Sigmoid colon (tissue), 7 donors: ENCODE measurements around the gene TMEM259. TPM values are rescaled to one million over a fixed set of nuclear protein-coding genes. Genes with fewer than 3 reads are reported as not detected.

ENCODE experiments used
- DNase-seq: peaks from one replicate; pipeline ENCODE4 v3.0.0-alpha.2; 2019
- H3K27ac ChIP-seq, 4 donors: fragments of 200-600 bp; sonication (generic); one replicate each; pipeline ENCODE4 v1.5.1; 2016 to 2019; ENCODE audit warnings: mild to moderate bottlenecking in 1 of 4
- H3K27me3 ChIP-seq, 3 donors: fragments of 200-600 bp; sonication (generic); one replicate each; pipeline ENCODE4 v1.5.1; 2019; ENCODE audit warnings: mild to moderate bottlenecking in 1 of 3
- H3K36me3 ChIP-seq, 4 donors: fragments of 200-600 bp; sonication (generic); one replicate each; pipeline ENCODE4 v1.5.1; 2016 to 2019
- H3K4me1 ChIP-seq, 4 donors: fragments of 200-600 bp; sonication (generic); one replicate each; pipeline ENCODE4 v1.5.1; 2017 to 2019
- H3K4me3 ChIP-seq, 4 donors: fragments of 200-600 bp; sonication (generic); one replicate each; pipeline ENCODE4 v1.5.1; 2017 to 2019; ENCODE audit warnings: mild to moderate bottlenecking in 2 of 4, moderate library complexity in 1 of 4
- H3K9me3 ChIP-seq, 4 donors: fragments of 200-600 bp in 3 of 4; sonication (generic) in 3 of 4; one replicate each; pipeline versions ENCODE4 v1.5.1 to v1.6.1; 2013 to 2019
- CTCF ChIP-seq, 4 experiments: fragments of 450-650 bp in 3 of 4; fragments of 200-600 bp in 1 of 4; IDR thresholded peaks; one replicate each; pipeline ENCODE4 v1.5.1; 2016 to 2019; ENCODE audit warnings: antibody characterized with exemption in 4 of 4, mild to moderate bottlenecking in 3 of 4, moderate library complexity in 2 of 4
- EP300 ChIP-seq, 4 donors: sonication (generic); formaldehyde crosslinking; IDR thresholded peaks; one replicate each; pipeline ENCODE4 v1.6.1; 2017; ENCODE audit warnings: antibody characterized with exemption in 4 of 4
- POLR2A ChIP-seq, 2 donors: fragments of 450-650 bp; IDR thresholded peaks; one replicate each; pipeline ENCODE4 v1.6.1; 2016; ENCODE audit warnings: antibody characterized with exemption in 2 of 2, mild to moderate bottlenecking in 2 of 2, moderate library complexity in 2 of 2
- POLR2AphosphoS5 ChIP-seq, 4 donors: sonication (generic); formaldehyde crosslinking; IDR thresholded peaks; one replicate each; pipeline ENCODE4 v1.6.1; 2017; ENCODE audit warnings: antibody characterized with exemption in 4 of 4
- WGBS, 2 donors: extraction: QIAGEN DNeasy Blood & Tissue Kit; methylation state at CpG; one replicate each; pipeline ENCODE4 v1.1.7; 2013; 5-methylcytosine and 5-hydroxymethylcytosine counted together
- intact Hi-C: fragments of 100-400 bp; cut with DNase I; formaldehyde crosslinking; loops from one replicate; pipeline ENCODE4 v1.15.1; 2023
- polyA plus RNA-seq, 3 donors: library from polyadenylated mRNA; stranded (reverse); fragments of 200-250 nt; gene quantifications; one replicate each; pipeline ENCODE4 v1.2.3, GENCODE V29; 2013
- total RNA-seq, 4 donors: library from RNA; depleted of rRNA; stranded (reverse); fragments of >200 nt; gene quantifications; one replicate each; pipeline ENCODE4 v1.1.0, GENCODE V29; 2016
- donor health status: healthy with polysubstance abuse.
- donor health status: Bipolar disorder and iron deficiency.
- donor health status: healthy.

Gene TMEM259
- total and polyA plus RNA-seq, 7 donors: 19.2 to 232 (median 94.5) TPM

- Histone ChIP-seq H3K36me3 (no peaks in the 10 kb centered on the region), H3K4me3 (peak within 1 kb of the TSS in 2 of 4 donors; percentile 24 to 25), H3K9me3 (no peaks in the 10 kb centered on the region), H3K4me1 (peaks cover 0 to 33% (median 25%) of the 10 kb centered on the region in 4 donors), H3K27me3 (peaks cover 40 to 85% (median 74%) of the 10 kb centered on the region in 3 donors), H3K27ac (no peak within 1 kb of the TSS)
- WGBS, 2 donors: 1% methylated on average over 43 of the region's 43 CpGs
- DNase-seq: no peak
- TF ChIP-seq CTCF (IDR thresholded peaks at IDR 0.05) (peak in 2 of 4 experiments; percentile 24 to 26), POLR2A (IDR thresholded peaks at IDR 0.05) (no peak)
- intact Hi-C loops: no loop called here
Measured at GRCh38 chr19:1000095-1000494, 20.8 kb downstream of the TMEM259 start, which contains the start of gene GRIN3B. GRIN3B (plus strand) TSS chr19:1000419; CDS start chr19:1000438, 19 bp downstream.

- intact Hi-C loops: no loop called here
- no peak overlapping the region for H3K4me3 ChIP-seq
- H3K36me3 ChIP-seq: peaks cover 0 to 4% (median under 1%) of the 10 kb centered on the region in 4 donors
- H3K27me3 ChIP-seq: peaks cover 40 to 93% (median 74%) of the 10 kb centered on the region in 3 donors
- no peak overlapping the region for H3K27ac ChIP-seq
- no peaks in the 10 kb centered on the region for H3K9me3 ChIP-seq
- DNase-seq: no peak
- 45 to 65% methylated on average over 3 of the region's 3 CpGs for WGBS, 2 donors
- H3K4me1 ChIP-seq: peaks cover 0 to 33% (median 25%) of the 10 kb centered on the region in 4 donors
- no peak for TF ChIP-seq EP300 (IDR thresholded peaks at IDR 0.05)
- no peak for TF ChIP-seq POLR2A (IDR thresholded peaks at IDR 0.05)
- no peak for TF ChIP-seq CTCF (IDR thresholded peaks at IDR 0.05)
- no peak for TF ChIP-seq POLR2AphosphoS5 (IDR thresholded peaks at IDR 0.05)
Measured at GRCh38 chr19:999379-999719, 21.6 kb downstream of the TMEM259 start.

GRCh38 chr19:998064-998463 lies 22.9 kb downstream of the TMEM259 start:
- Histone ChIP-seq H3K9me3 (no peaks in the 10 kb centered on the region), H3K4me1 (peaks cover 0 to 33% (median 25%) of the 10 kb centered on the region in 4 donors), H3K36me3 (peaks cover 0 to 16% (median 5%) of the 10 kb centered on the region in 4 donors), H3K27me3 (peaks cover 40 to 86% (median 71%) of the 10 kb centered on the region in 3 donors), H3K27ac (no peak overlapping the region), H3K4me3 (no peak overlapping the region)
- WGBS, 2 donors: 31 to 48% methylated on average over 6 of the region's 6 CpGs
- no peak for DNase-seq
- TF ChIP-seq CTCF (IDR thresholded peaks at IDR 0.05): no peak
- no peak for TF ChIP-seq POLR2A (IDR thresholded peaks at IDR 0.05)
- TF ChIP-seq POLR2AphosphoS5 (IDR thresholded peaks at IDR 0.05): no peak
- no peak for TF ChIP-seq EP300 (IDR thresholded peaks at IDR 0.05)
- intact Hi-C loops: no loop called here

GRCh38 chr19:996051-996838 lies 24.7 kb downstream of the TMEM259 start:
- intact Hi-C loops: no loop called here

More at GRCh38 chr19:996051-996838, 24.7 kb downstream of the TMEM259 start:
- H3K27me3 ChIP-seq: peaks cover 38 to 68% (median 56%) of the 10 kb centered on the region in 3 donors
- no peaks in the 10 kb centered on the region for H3K9me3 ChIP-seq
- TF ChIP-seq POLR2A (IDR thresholded peaks at IDR 0.05) (no peak), CTCF (IDR thresholded peaks at IDR 0.05) (no peak), POLR2AphosphoS5 (IDR thresholded peaks at IDR 0.05) (no peak), EP300 (IDR thresholded peaks at IDR 0.05) (no peak)
- no peak overlapping the region for H3K4me3 ChIP-seq
- H3K27ac ChIP-seq: no peak overlapping the region
- DNase-seq: no peak
- H3K4me1 ChIP-seq: peaks cover 0 to 25% (median 21%) of the 10 kb centered on the region in 4 donors
- peaks cover 0 to 29% (median 6%) of the 10 kb centered on the region in 4 donors for H3K36me3 ChIP-seq
- WGBS, 2 donors: 5 to 15% methylated on average over 64 of the region's 64 CpGs
